DOHH2 (cell line): ENCODE data around the gene ARHGAP29.

ENCODE experiments used
- H3F3A ChIP-seq: fragments of 200-600 bp; sonication (generic), shearing (Covaris generic); 2 replicates; pipeline ENCODE4 v1.6.0; 2016; ENCODE audit warnings: antibody characterized with exemption, mild to moderate bottlenecking; ENCODE audit not compliant: control insufficient read depth, insufficient read depth
- H3K27ac ChIP-seq: fragments of 200-600 bp; sonication (generic); 2 replicates; pipeline ENCODE4 v1.5.1; 2014; ENCODE audit warnings: low read depth, mild to moderate bottlenecking, low read length, moderate library complexity
- H3K27me3 ChIP-seq: fragments of 200-600 bp; sonication (generic); 2 replicates; pipeline ENCODE4 v1.6.1; 2014; ENCODE audit warnings: mild to moderate bottlenecking, low read length, mixed read lengths; ENCODE audit not compliant: control insufficient read depth
- H3K36me3 ChIP-seq: fragments of 200-600 bp; sonication (generic); 2 replicates; pipeline ENCODE4 v1.6.1; 2014; ENCODE audit warnings: mild to moderate bottlenecking, low read length, moderate library complexity, mixed read lengths; ENCODE audit not compliant: control insufficient read depth
- H3K4me1 ChIP-seq: fragments of 200-600 bp; sonication (generic); 2 replicates; pipeline ENCODE4 v1.6.1; 2014; ENCODE audit warnings: mild to moderate bottlenecking, low read length, mixed read lengths; ENCODE audit not compliant: control insufficient read depth
- H3K4me2 ChIP-seq: fragments of 200-600 bp; sonication (generic); 2 replicates; pipeline ENCODE4 v1.6.0; 2014; ENCODE audit warnings: mild to moderate bottlenecking, low read length, moderate library complexity
- H3K4me3 ChIP-seq: fragments of 200-600 bp; sonication (generic); 2 replicates; pipeline ENCODE4 v1.5.1; 2014; ENCODE audit warnings: mild to moderate bottlenecking, low read length, mixed read lengths
- H3K79me2 ChIP-seq: fragments of 200-600 bp; sonication (generic); 2 replicates; pipeline ENCODE4 v1.6.1; 2014; ENCODE audit warnings: mild to moderate bottlenecking, low read length, mixed read lengths; ENCODE audit not compliant: control insufficient read depth
- H3K9me2 ChIP-seq: fragments of 200-600 bp; sonication (generic); replicated peaks from 2 replicates; pipeline ENCODE4 v1.6.1; 2014; ENCODE audit warnings: mild to moderate bottlenecking, low read length, mixed read lengths; ENCODE audit not compliant: control insufficient read depth
- H3K9me3 ChIP-seq: fragments of 200-600 bp; sonication (generic); 2 replicates; pipeline ENCODE4 v1.6.1; 2014; ENCODE audit warnings: antibody characterized with exemption, low read length, mixed read lengths; ENCODE audit not compliant: control insufficient read depth, insufficient read depth
- H4K20me1 ChIP-seq: fragments of 200-600 bp; sonication (generic); 2 replicates; pipeline ENCODE4 v1.6.0; 2014; ENCODE audit warnings: low read depth, mild to moderate bottlenecking, antibody characterized with exemption, low read length, moderate library complexity; ENCODE audit not compliant: control insufficient read depth, insufficient read depth
- CTCF ChIP-seq: fragments of 200-600 bp; sonication (generic); IDR thresholded peaks from one replicate; pipeline ENCODE4 v1.5.1; 2014; ENCODE audit warnings: antibody characterized with exemption, mild to moderate bottlenecking, low read depth, low read length; ENCODE audit not compliant: poor library complexity, severe bottlenecking
- EZH2phosphoT487 ChIP-seq: fragments of 200-600 bp; sonication (generic); IDR thresholded peaks from 2 replicates; pipeline ENCODE4 v1.6.1; 2017; ENCODE audit warnings: borderline replicate concordance, mild to moderate bottlenecking, antibody characterized with exemption, low read length, moderate library complexity, mixed read lengths

ARHGAP29 gene

GRCh38 chr1:94215955-94216354 is 21.4 kb downstream of the ARHGAP29 start:
- Histone ChIP-seq H3K9me2 (no peaks in the 10 kb centered on the region), H3K9me3 (no peaks in the 10 kb centered on the region), H3F3A (no peaks in the 10 kb centered on the region), H3K36me3 (no peaks in the 10 kb centered on the region), H3K27me3 (peaks cover 12% of the 10 kb centered on the region), H3K4me1 (no peaks in the 10 kb centered on the region), H3K79me2 (no peaks in the 10 kb centered on the region), H3K4me3 (no peak overlapping the region), H3K4me2 (no peak overlapping the region), H4K20me1 (no peaks in the 10 kb centered on the region), H3K27ac (no peak overlapping the region)
- TF ChIP-seq CTCF (no peak), EZH2phosphoT487 (no peak)

GRCh38 chr1:94209982-94210381 is 27.4 kb downstream of the ARHGAP29 start:
- Histone ChIP-seq H3K4me2 (no peak overlapping the region), H3K79me2 (no peaks in the 10 kb centered on the region), H3K4me1 (no peaks in the 10 kb centered on the region), H4K20me1 (no peaks in the 10 kb centered on the region), H3K9me3 (peaks cover 6% of the 10 kb centered on the region; the same call in 1 of the 2 replicates), H3K4me3 (no peak overlapping the region), H3K27me3 (no peaks in the 10 kb centered on the region), H3F3A (no peaks in the 10 kb centered on the region), H3K9me2 (no peaks in the 10 kb centered on the region), H3K36me3 (no peaks in the 10 kb centered on the region), H3K27ac (no peak overlapping the region)
- TF ChIP-seq EZH2phosphoT487 (no peak), CTCF (no peak)

GRCh38 chr1:94209425-94209824 is 28.0 kb downstream of the ARHGAP29 start:
- Histone ChIP-seq H3K9me3 (peaks cover 6% of the 10 kb centered on the region; the same call in 1 of the 2 replicates), H3K4me1 (no peaks in the 10 kb centered on the region), H3K9me2 (no peaks in the 10 kb centered on the region), H3F3A (no peaks in the 10 kb centered on the region), H3K79me2 (no peaks in the 10 kb centered on the region), H3K27me3 (0 out of 2 replicates have a peak, but pooled peaks cover under 1% of the 10 kb centered on the region), H3K36me3 (no peaks in the 10 kb centered on the region), H4K20me1 (no peaks in the 10 kb centered on the region), H3K27ac (no peak overlapping the region), H3K4me3 (no peak overlapping the region), H3K4me2 (no peak overlapping the region)
- TF ChIP-seq CTCF (no peak), EZH2phosphoT487 (no peak)

- no peak overlapping the region for H3K27ac ChIP-seq
- TF ChIP-seq CTCF (no peak), EZH2phosphoT487 (no peak)
- H3K9me3 ChIP-seq = peaks cover 6% of the 10 kb centered on the region; the same call in 1 of the 2 replicates
- H3K36me3 ChIP-seq = no peaks in the 10 kb centered on the region
- H3K9me2 ChIP-seq = no peaks in the 10 kb centered on the region
- H3K4me1 ChIP-seq = no peaks in the 10 kb centered on the region
- H4K20me1 ChIP-seq = no peaks in the 10 kb centered on the region
- H3K27me3 ChIP-seq = peaks cover 3% of the 10 kb centered on the region; the same call in 1 of the 2 replicates
- no peaks in the 10 kb centered on the region for H3F3A ChIP-seq
- no peak overlapping the region for H3K4me2 ChIP-seq
- H3K4me3 ChIP-seq = no peak overlapping the region
- H3K79me2 ChIP-seq = no peaks in the 10 kb centered on the region
These were observed 29.7 kb downstream of the ARHGAP29 start for GRCh38 chr1:94207695-94208094.
